SK-N-SH (cell line): ENCODE results near the gene KCNS1. TPM values are rescaled to one million over a fixed set of nuclear protein-coding genes. Genes with fewer than 3 reads are reported as not detected.

ENCODE experiments used
- CTCF ChIA-PET: fragments of 300-600, 350-600 bp; formaldehyde crosslinking; extraction: SDS; loops from one replicate; lab custom pipeline; 2021; lab: Yijun Ruan, JAX
- POLR2A ChIA-PET: fragments of 350-600 bp; sonication (Branson Sonifier 250); formaldehyde crosslinking; extraction: SDS; loops from one replicate; lab custom pipeline; 2020; ENCODE audit warnings: antibody characterized with exemption, inconsistent platforms; lab: Yijun Ruan, JAX
- DNase-seq: peaks from one replicate; pipeline ENCODE4 v3.0.0; 2012
- H2AFZ ChIP-seq: fragments of 200-600 bp; sonication (generic); 2 replicates; pipeline ENCODE4 v1.8.1; 2016; ENCODE audit warnings: antibody characterized with exemption, mild to moderate bottlenecking, low read depth
- H3F3A ChIP-seq: fragments of 200-600 bp; sonication (generic); replicated peaks from 2 replicates; pipeline ENCODE3; 2016; ENCODE audit warnings: antibody characterized with exemption, mild to moderate bottlenecking; ENCODE audit not compliant: insufficient read depth
- H3K27ac ChIP-seq, 2 experiments: fragments of 200-500 bp in 1 of 2; fragments of 200-600 bp in 1 of 2; sonication (Bioruptor generic) in 1 of 2; sonication (generic), shearing (Covaris generic) in 1 of 2; 2 replicates each; pipeline versions ENCODE4 v1.5.1 to v1.6.1; 2014 to 2016; ENCODE audit warnings: low read depth in 2 of 2, inconsistent platforms in 1 of 2, low read length in 1 of 2, mild to moderate bottlenecking in 1 of 2, mixed read lengths in 1 of 2
- H3K27me3 ChIP-seq: fragments of 200-600 bp; sonication (generic), shearing (Covaris generic); 2 replicates; pipeline ENCODE4 v1.6.1; 2016; ENCODE audit warnings: mixed run types; ENCODE audit not compliant: insufficient read depth
- H3K36me3 ChIP-seq, 2 experiments: fragments of 200-500 bp in 1 of 2; fragments of 200-600 bp in 1 of 2; sonication (Bioruptor generic) in 1 of 2; sonication (generic) in 1 of 2; replicated peaks in 1 of 2; 2 replicates each; pipeline versions ENCODE3 to v1.5.1; 2014 to 2016; ENCODE audit warnings: low read length in 1 of 2, mild to moderate bottlenecking in 1 of 2; ENCODE audit not compliant: insufficient read depth in 2 of 2, control insufficient read depth in 1 of 2
- H3K4me1 ChIP-seq, 2 experiments: fragments of 200-500 bp in 1 of 2; fragments of 200-600 bp in 1 of 2; sonication (Bioruptor generic) in 1 of 2; sonication (generic), shearing (Covaris generic) in 1 of 2; 2 replicates each; pipeline versions ENCODE4 v1.5.1 to v1.6.1; 2014 to 2016; ENCODE audit warnings: low read depth in 1 of 2, low read length in 1 of 2, mixed run types in 1 of 2; ENCODE audit not compliant: insufficient read depth in 2 of 2, control insufficient read depth in 1 of 2
- H3K4me2 ChIP-seq: fragments of 200-600 bp; sonication (generic), shearing (Covaris generic); 2 replicates; pipeline ENCODE4 v1.6.1; 2017; ENCODE audit warnings: mixed run types
- H3K4me3 ChIP-seq, 2 experiments: fragments of 200-500 bp in 1 of 2; fragments of 200-600 bp in 1 of 2; sonication (Bioruptor generic) in 1 of 2; sonication (generic), shearing (Covaris generic) in 1 of 2; 2 replicates each; pipeline versions ENCODE4 v1.5.1 to v1.8.1; 2014 to 2016; ENCODE audit warnings: low read depth in 2 of 2, inconsistent platforms in 1 of 2, low read length in 1 of 2, mild to moderate bottlenecking in 1 of 2, mixed read lengths in 1 of 2, moderate library complexity in 1 of 2
- H3K79me2 ChIP-seq: fragments of 200-600 bp; sonication (generic); 2 replicates; pipeline ENCODE4 v1.8.1; 2017; ENCODE audit warnings: mild to moderate bottlenecking; ENCODE audit not compliant: insufficient read depth
- H3K9ac ChIP-seq: fragments of 200-600 bp; sonication (generic); 2 replicates; pipeline ENCODE4 v1.6.1; 2017; ENCODE audit warnings: mixed run types
- H3K9me2 ChIP-seq: fragments of 200-600 bp; sonication (generic); 2 replicates; pipeline ENCODE4 v1.6.1; 2017; ENCODE audit warnings: mixed run types
- H3K9me3 ChIP-seq: fragments of 200-600 bp; sonication (generic); 2 replicates; pipeline ENCODE4 v1.6.1; 2017; ENCODE audit warnings: mixed run types, mild to moderate bottlenecking, moderate library complexity
- H4K20me1 ChIP-seq: fragments of 200-600 bp; sonication (generic); 2 replicates; pipeline ENCODE4 v1.6.1; 2017; ENCODE audit warnings: mild to moderate bottlenecking, mixed run types; ENCODE audit not compliant: insufficient read depth
- CTCF ChIP-seq: fragments of 200-600 bp; sonication (generic); IDR thresholded peaks from 2 replicates; pipeline ENCODE4 v1.6.1; 2017; ENCODE audit warnings: antibody characterized with exemption, mild to moderate bottlenecking, moderate library complexity
- ELF1 ChIP-seq: IDR thresholded peaks from 2 replicates; pipeline ENCODE4 v1.4.0; 2012
- EP300 ChIP-seq, 2 experiments: IDR thresholded peaks; 2 replicates each; pipeline versions ENCODE4 v1.4.0 to v1.6.1; 2012; ENCODE audit warnings: borderline replicate concordance in 1 of 2, low read depth in 1 of 2, low read length in 1 of 2
- FOSL2 ChIP-seq: IDR thresholded peaks from 2 replicates; pipeline ENCODE4 v1.4.0; 2012; ENCODE audit warnings: low read depth, mild to moderate bottlenecking, moderate library complexity, borderline replicate concordance
- FOXJ3 ChIP-seq: sonication (generic); formaldehyde crosslinking; IDR thresholded peaks from 2 replicates; pipeline ENCODE4 v1.5.1; 2020; ENCODE audit warnings: mild to moderate bottlenecking, missing genetic modification reagents
- GABPA ChIP-seq: IDR thresholded peaks from 2 replicates; pipeline ENCODE4 v1.4.0; 2012; ENCODE audit warnings: low read depth, mild to moderate bottlenecking
- JUND ChIP-seq: IDR thresholded peaks from 2 replicates; pipeline ENCODE4 v1.4.0; 2012
- MEF2A ChIP-seq: IDR thresholded peaks from 2 replicates; pipeline ENCODE4 v1.4.0; 2012; ENCODE audit warnings: low read depth, borderline replicate concordance
- NFIC ChIP-seq: IDR thresholded peaks from 2 replicates; pipeline ENCODE4 v1.4.0; 2012; ENCODE audit warnings: borderline replicate concordance
- NRF1 ChIP-seq: IDR thresholded peaks from 2 replicates; pipeline ENCODE4 v1.6.1; 2012; ENCODE audit warnings: low read depth, mild to moderate bottlenecking, low read length
- PBX3 ChIP-seq: IDR thresholded peaks from 2 replicates; pipeline ENCODE4; 2012
- POLR2AphosphoS5 ChIP-seq: IDR thresholded peaks from 2 replicates; pipeline ENCODE4 v1.6.1; 2012; ENCODE audit warnings: low read depth, low read length
- RAD21 ChIP-seq: IDR thresholded peaks from 2 replicates; pipeline ENCODE4 v1.6.1; 2012; ENCODE audit warnings: mild to moderate bottlenecking, low read length
- RXRA ChIP-seq: IDR thresholded peaks from 2 replicates; pipeline ENCODE4 v1.4.0; 2012; ENCODE audit warnings: low read depth, mild to moderate bottlenecking, borderline replicate concordance
- SIN3A ChIP-seq: IDR thresholded peaks from 2 replicates; pipeline ENCODE4 v1.6.1; 2012; ENCODE audit warnings: low read depth, mild to moderate bottlenecking, low read length, moderate library complexity, borderline replicate concordance
- SMC3 ChIP-seq: IDR thresholded peaks from 2 replicates; pipeline ENCODE4 v1.6.1; 2012; ENCODE audit warnings: low read depth, low read length, improper control_type of control experiment
- TCF12 ChIP-seq: IDR thresholded peaks from 2 replicates; pipeline ENCODE4 v1.4.0; 2012
- TEAD4 ChIP-seq: IDR thresholded peaks from 2 replicates; pipeline ENCODE4 v1.4.0; 2012; ENCODE audit warnings: mild to moderate bottlenecking, borderline replicate concordance; ENCODE audit not compliant: insufficient read depth
- ZBTB33 ChIP-seq: IDR thresholded peaks from 2 replicates; pipeline ENCODE4 v1.4.0; 2012; ENCODE audit warnings: low read depth, borderline replicate concordance
- WGBS: methylation state at CpG from one replicate; pipeline ENCODE4 v1.1.6; 2017; ENCODE audit warnings: low lambda C conversion rate; 5-methylcytosine and 5-hydroxymethylcytosine counted together
- polyA plus RNA-seq, 3 experiments: library from polyadenylated mRNA; depleted of rRNA; stranded (reverse); fragments of >200 nt; gene quantifications; 2 replicates each; pipeline ENCODE4 v1.2.3, GENCODE V29; 2012

The KCNS1 gene
- polyA plus RNA-seq, 1 of the 3 experiments (the other 2 are of a cell fraction): 0.07 TPM

- no peak for TF ChIP-seq SIN3A
- TF ChIP-seq NFIC: peak; percentile 69
- no peak for TF ChIP-seq TEAD4
- peak; percentile 60; the same call in 1 of the 2 replicates for TF ChIP-seq FOSL2
- no peak for TF ChIP-seq GABPA
- TF ChIP-seq JUND: peak; percentile 62
- no peak for TF ChIP-seq MEF2A
- no peak for TF ChIP-seq NRF1
- no peak for TF ChIP-seq SMC3
- TF ChIP-seq RXRA: peak; percentile 50; the same call in 1 of the 2 replicates
- no peak for TF ChIP-seq RAD21
- TF ChIP-seq CTCF: no peak
- TF ChIP-seq, all 33 proteins: peak for 11
Observed at GRCh38 chr20:45088247-45088646, 12.7 kb downstream of the KCNS1 start (continued).

- Histone ChIP-seq H3K36me3 (peaks cover 0 to under 1% of the 10 kb centered on the region in 2 experiments), H3K9me2 (no peaks in the 10 kb centered on the region), H3K9me3 (no peaks in the 10 kb centered on the region), H3K27ac (peak overlapping the region; percentile 79 to 91), H3F3A (peaks cover 22% of the 10 kb centered on the region), H3K4me2 (peak overlapping the region; percentile 55; the same call in 1 of the 2 replicates), H4K20me1 (no peaks in the 10 kb centered on the region), H3K27me3 (no peaks in the 10 kb centered on the region), H3K4me3 (no peak overlapping the region), H2AFZ (peak overlapping the region; percentile 53; the same call in 1 of the 2 replicates), H3K79me2 (no peaks in the 10 kb centered on the region), H3K9ac (peak overlapping the region; percentile 55), H3K4me1 (peaks cover 0 to 4% of the 10 kb centered on the region in 2 experiments; a peak in 1 of 4 replicates)
- ChIA-PET POLR2A (no interaction called here), CTCF (interaction anchor here (1.2 to 1.7 kb wide), 2 partner anchors 9 to 43 kb away, joined by 3 to 4 read pairs; no protein-coding TSS in a partner anchor)
- no peak for DNase-seq
- peak; percentile 91 for TF ChIP-seq NFIC
- no peak for TF ChIP-seq FOSL2
- TF ChIP-seq FOXJ3 (CRISPR knock-in tag): no peak
- 0 out of 2 replicates have a peak, but pooled peaks have one; percentile 54 for TF ChIP-seq TEAD4
- TF ChIP-seq NRF1: no peak
- no peak for TF ChIP-seq ELF1
- peak in 1 of 2 experiments; percentile 34; a peak in 1 of 4 replicates for TF ChIP-seq EP300 (IDR thresholded peaks at IDR 0.05; ENCODE audit: borderline replicate concordance in 1 of 2, low read depth in 1 of 2, low read length in 1 of 2)
- peak; percentile 76 for TF ChIP-seq TCF12
- TF ChIP-seq PBX3: peak; percentile 51; the same call in 1 of the 2 replicates
- 0 out of 2 replicates have a peak, but pooled peaks have one; percentile 9 for TF ChIP-seq POLR2AphosphoS5
- 0 out of 2 replicates have a peak, but pooled peaks have one; percentile 16 for TF ChIP-seq ZBTB33
- TF ChIP-seq SIN3A: 0 out of 2 replicates have a peak, but pooled peaks have one; percentile 9
- WGBS: 0% methylated on average over 1 of the region's 1 CpG
Observed at GRCh38 chr20:45087814-45088213, 13.1 kb downstream of the KCNS1 start.
